Neural cell (in vitro differentiated cells): ENCODE measurements around the gene HCN1. TPM values are rescaled to one million over a fixed set of nuclear protein-coding genes. Genes with fewer than 3 reads are reported as not detected.

Source experiments
- H2AFZ ChIP-seq: fragments of 200-600, 300-800 bp; sonication (generic), shearing (Covaris generic); 2 replicates; pipeline ENCODE4 v1.6.0; 2014; ENCODE audit warnings: low read depth, mild to moderate bottlenecking, antibody characterized with exemption, low read length, moderate library complexity
- H3F3A ChIP-seq: fragments of 200-600 bp; shearing (Covaris generic); 2 replicates; pipeline ENCODE4 v1.6.1; 2016; ENCODE audit warnings: mild to moderate bottlenecking, moderate library complexity, mixed read lengths, antibody characterized with exemption, low read length; ENCODE audit not compliant: insufficient read depth, poor library complexity, severe bottlenecking
- H3K27ac ChIP-seq: fragments of 200-600, 300-800 bp; sonication (generic), shearing (Covaris generic); 2 replicates; pipeline ENCODE4 v1.5.1; 2014; ENCODE audit warnings: mild to moderate bottlenecking, low read length, moderate library complexity
- H3K27me3 ChIP-seq: fragments of 300-800, 200-600 bp; sonication (generic), shearing (Covaris generic); 2 replicates; pipeline ENCODE4 v1.6.0; 2014; ENCODE audit warnings: mild to moderate bottlenecking, low read depth, low read length, moderate library complexity; ENCODE audit not compliant: insufficient read depth
- H3K36me3 ChIP-seq: fragments of 300-800, 200-600 bp; sonication (generic), shearing (Covaris generic); 2 replicates; pipeline ENCODE4 v1.5.1; 2014; ENCODE audit warnings: mild to moderate bottlenecking, antibody characterized with exemption, low read length, moderate library complexity; ENCODE audit not compliant: insufficient read depth
- H3K4me2 ChIP-seq: fragments of 300-800, 200-600 bp; sonication (generic), shearing (Covaris generic); 2 replicates; pipeline ENCODE4 v1.6.0; 2014; ENCODE audit warnings: mild to moderate bottlenecking, low read length
- H3K4me3 ChIP-seq: fragments of 300-800, 200-600 bp; sonication (generic), shearing (Covaris generic); 2 replicates; pipeline ENCODE4 v1.5.1; 2014; ENCODE audit warnings: mild to moderate bottlenecking, low read length, moderate library complexity
- H3K79me2 ChIP-seq: fragments of 200-600 bp; shearing (Covaris generic); replicated peaks from 2 replicates; pipeline ENCODE4 v1.6.0; 2014; ENCODE audit warnings: mild to moderate bottlenecking, low read length, moderate library complexity; ENCODE audit not compliant: insufficient read depth
- H3K9ac ChIP-seq: fragments of 300-800, 200-600 bp; sonication (generic), shearing (Covaris generic); 2 replicates; pipeline ENCODE4 v1.6.1; 2016; ENCODE audit warnings: mild to moderate bottlenecking, low read length, mixed read lengths
- H3K9me2 ChIP-seq: fragments of 200-600 bp; shearing (Covaris generic); 2 replicates; pipeline ENCODE4 v1.6.1; 2016; ENCODE audit warnings: mild to moderate bottlenecking, low read length, mixed read lengths; ENCODE audit not compliant: insufficient read depth
- H3K9me3 ChIP-seq: fragments of 200-600, 300-800 bp; sonication (generic), shearing (Covaris generic); 2 replicates; pipeline ENCODE4 v1.6.1; 2016; ENCODE audit warnings: mild to moderate bottlenecking, mixed run types, low read length, moderate library complexity, mixed read lengths
- H4K20me1 ChIP-seq: fragments of 200-600 bp; shearing (Covaris generic); 2 replicates; pipeline ENCODE4 v1.6.1; 2016; ENCODE audit warnings: mild to moderate bottlenecking, mixed run types; ENCODE audit not compliant: insufficient read depth
- CTCF ChIP-seq: fragments of 450-650 bp; IDR thresholded peaks from 2 replicates; pipeline ENCODE4 v1.5.1; 2014; ENCODE audit warnings: antibody characterized with exemption, mild to moderate bottlenecking, moderate library complexity; ENCODE audit not compliant: poor library complexity, severe bottlenecking
- EP300 ChIP-seq: fragments of 450-650 bp; conservative IDR thresholded peaks from 2 replicates; pipeline ENCODE4 v1.6.1; 2014; ENCODE audit warnings: antibody characterized with exemption, mild to moderate bottlenecking, moderate library complexity; ENCODE audit not compliant: poor library complexity, severe bottlenecking
- EZH2 ChIP-seq: fragments of 200-600, 300-800 bp; shearing (Covaris generic), sonication (generic); IDR thresholded peaks from 2 replicates; pipeline ENCODE4 v1.6.1; 2014; ENCODE audit warnings: antibody characterized with exemption, low read length, borderline replicate concordance, mild to moderate bottlenecking; ENCODE audit not compliant: insufficient read depth, poor library complexity, severe bottlenecking
- MXI1 ChIP-seq: fragments of 450-650 bp; conservative IDR thresholded peaks from 2 replicates; pipeline ENCODE4 v1.6.1; 2014; ENCODE audit warnings: antibody characterized with exemption, mild to moderate bottlenecking; ENCODE audit not compliant: poor library complexity, severe bottlenecking
- POLR2AphosphoS5 ChIP-seq: IDR thresholded peaks from 2 replicates; pipeline ENCODE4 v1.6.1; 2012
- RAD21 ChIP-seq: fragments of 450-650 bp; conservative IDR thresholded peaks from 2 replicates; pipeline ENCODE4 v1.6.1; 2014; ENCODE audit warnings: antibody characterized with exemption, mild to moderate bottlenecking, moderate library complexity
- REST ChIP-seq: IDR thresholded peaks from 2 replicates; pipeline ENCODE4 v1.6.1; 2012; ENCODE audit warnings: borderline replicate concordance
- SMC3 ChIP-seq: fragments of 450-650 bp; conservative IDR thresholded peaks from 2 replicates; pipeline ENCODE4 v1.6.1; 2014; ENCODE audit warnings: antibody characterized with exemption, mild to moderate bottlenecking, moderate library complexity; ENCODE audit not compliant: poor library complexity
- TAF1 ChIP-seq: IDR thresholded peaks from 2 replicates; pipeline ENCODE4 v1.6.1; 2012; ENCODE audit warnings: low read depth
- polyA plus RNA-seq: library from polyadenylated mRNA; depleted of rRNA; stranded (reverse); fragments of >200 nt; gene quantifications from 2 replicates; pipeline ENCODE4 v1.2.3, GENCODE V29; 2014

HCN1 gene
- polyA plus RNA-seq, 1 donor from 2014 or later: 1.4 TPM

DNA sequence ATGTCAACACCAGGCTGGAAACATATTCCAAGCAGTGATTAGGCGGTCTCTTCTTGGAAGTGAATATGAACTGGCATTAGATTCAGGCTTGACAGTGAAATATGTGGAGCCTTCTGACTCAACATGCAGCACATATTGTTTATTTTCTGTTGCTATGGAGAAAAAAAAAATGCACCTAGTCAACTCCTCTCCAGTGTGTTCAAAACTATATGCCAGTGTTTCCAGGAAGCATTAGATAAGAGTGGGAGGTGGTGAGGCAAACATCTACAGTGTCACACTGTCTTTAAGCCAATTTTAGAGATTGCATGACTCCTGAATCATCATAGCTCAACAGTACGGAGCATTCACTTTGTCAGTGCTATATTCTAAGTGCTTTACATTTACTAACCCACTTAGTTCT lies 117.9 kb downstream of the HCN1 start:
- Histone ChIP-seq H3K27me3 (no peaks in the 10 kb centered on the region), H3K27ac (no peak overlapping the region), H3K36me3 (no peaks in the 10 kb centered on the region), H4K20me1 (no peaks in the 10 kb centered on the region), H2AFZ (no peak overlapping the region), H3K9me2 (no peaks in the 10 kb centered on the region), H3K9ac (no peak overlapping the region), H3K79me2 (no peaks in the 10 kb centered on the region), H3K4me3 (no peak overlapping the region), H3K9me3 (no peaks in the 10 kb centered on the region), H3F3A (no peaks in the 10 kb centered on the region), H3K4me2 (no peak overlapping the region)
- TF ChIP-seq CTCF (no peak), RAD21 (no peak), POLR2AphosphoS5 (peak; percentile 14), EP300 (peak; percentile 25), REST (no peak), SMC3 (no peak), EZH2 (no peak), MXI1 (no peak), TAF1 (no peak)

GRCh38 chr5:45568813-45569212 lies 127.4 kb downstream of the HCN1 start:
- no peaks in the 10 kb centered on the region for H3K27me3 ChIP-seq
- no peak overlapping the region for H3K4me3 ChIP-seq
- no peak for TF ChIP-seq REST
- TF ChIP-seq EZH2: no peak
- TF ChIP-seq RAD21: no peak
- no peaks in the 10 kb centered on the region for H3K79me2 ChIP-seq
- H3K4me2 ChIP-seq: no peak overlapping the region
- H2AFZ ChIP-seq: no peak overlapping the region
- H3K9me3 ChIP-seq: no peaks in the 10 kb centered on the region
- no peaks in the 10 kb centered on the region for H3K9me2 ChIP-seq
- no peaks in the 10 kb centered on the region for H4K20me1 ChIP-seq
- H3K9ac ChIP-seq: no peak overlapping the region
- no peaks in the 10 kb centered on the region for H3F3A ChIP-seq
- no peak overlapping the region for H3K27ac ChIP-seq
- H3K36me3 ChIP-seq: no peaks in the 10 kb centered on the region
